Activated T-helper 1 cell treated with Interleukin-2 at 50 U/mL for 16 hours (primary cell): Measurements from ENCODE around the gene ZNF432.
A peak's percentile ranks its signal among the peaks of the same experiment; 100 is the strongest.
"Not testable (repeated sequence)": the region's sequence is repeated elsewhere in the genome, so short reads cannot be mapped to it uniquely, and the experiment has no call there.

Experiments used
- DNase-seq: peaks from one replicate; pipeline ENCODE4 v3.0.0-alpha.2; 2020; ENCODE audit warnings: low read depth

The ZNF432 gene

GRCh38 chr19:52048555-52049501 is at the start of gene ZNF432:
Gene ZNF432 (minus strand): TSS chr19:52048838. CDS start chr19:52046868, 1,970 bp downstream.
- DNase-seq = peak; percentile 67

- DNase-seq = not testable (repeated sequence)
Observed at GRCh38 chr19:52096416-52096815, 47.8 kb upstream of the ZNF432 start.

GRCh38 chr19:52095172-52096014 is 46.8 kb upstream of the ZNF432 start, which contains the start of gene ZNF841:
Gene ZNF841 (minus strand): TSS chr19:52095765. CDS start chr19:52084801, 10,964 bp downstream.
- peak; percentile 71 for DNase-seq

GRCh38 chr19:52094526-52095130 is 46.0 kb upstream of the ZNF432 start:
- DNase-seq = no peak

- DNase-seq = no peak
Observed at GRCh38 chr19:52086481-52086880, 37.8 kb upstream of the ZNF432 start.

- no peak for DNase-seq
Observed at GRCh38 chr19:52070496-52070895, 21.9 kb upstream of the ZNF432 start.

- no peak for DNase-seq
Observed at GRCh38 chr19:52069653-52070052, 21.0 kb upstream of the ZNF432 start.

GRCh38 chr19:52066258-52066863 is 17.7 kb upstream of the ZNF432 start:
- DNase-seq = no peak

- DNase-seq = no peak
Observed at GRCh38 chr19:52065399-52065798, 16.8 kb upstream of the ZNF432 start.

- DNase-seq = not testable (repeated sequence)
Observed at GRCh38 chr19:52056480-52056879, 7.8 kb upstream of the ZNF432 start.

GRCh38 chr19:52051736-52052135 is 3.1 kb upstream of the ZNF432 start:
- DNase-seq = not testable (repeated sequence)

- no peak for DNase-seq
Observed at GRCh38 chr19:52039169-52039568, 9.5 kb downstream of the ZNF432 start.

- no peak for DNase-seq
Observed at GRCh38 chr19:52034051-52034728, 14.4 kb downstream of the ZNF432 start.

- DNase-seq = no peak
Observed at GRCh38 chr19:52028780-52029123, 19.9 kb downstream of the ZNF432 start.

- DNase-seq = peak; percentile 71
Observed at GRCh38 chr19:52028027-52028779, 20.4 kb downstream of the ZNF432 start, which contains the start of gene ZNF614. Gene ZNF614 (minus strand): TSS chr19:52028379. CDS start chr19:52025745, 2,634 bp downstream.

GRCh38 chr19:52026255-52026990 is 22.2 kb downstream of the ZNF432 start:
- not testable (repeated sequence) for DNase-seq

- not testable (repeated sequence) for DNase-seq
Observed at GRCh38 chr19:52024478-52024877, 24.2 kb downstream of the ZNF432 start.

- no peak for DNase-seq
Observed at GRCh38 chr19:52022193-52022592, 26.4 kb downstream of the ZNF432 start.

- no peak for DNase-seq
Observed at GRCh38 chr19:52020506-52020905, 28.1 kb downstream of the ZNF432 start.

GRCh38 chr19:52010674-52011073 is 38.0 kb downstream of the ZNF432 start:
- no peak for DNase-seq
